Mesothelial cell of epicardium (in vitro differentiated cells): Measurements from ENCODE around the gene DNM2. TPM values are rescaled to one million over a fixed set of nuclear protein-coding genes. Genes with fewer than 3 reads are reported as not detected.
"Not testable (repeated sequence)": the region's sequence is repeated elsewhere in the genome, so short reads cannot be mapped to it uniquely, and the experiment has no call there.

Source experiments
- DNase-seq, 2 experiments: peaks; one replicate each; pipeline ENCODE4 v3.0.0; 2021; ENCODE audit warnings: low spot score in 2 of 2; ENCODE audit not compliant: unreplicated experiment in 2 of 2
- H3K27ac Mint-ChIP-seq: 2 replicates; pipeline ENCODE4 v1.8.0; 2021; ENCODE audit warnings: mixed read lengths
- H3K27me3 Mint-ChIP-seq: 2 replicates; pipeline ENCODE4 v1.8.0; 2021; ENCODE audit warnings: low read depth, mixed read lengths
- H3K36me3 Mint-ChIP-seq: 2 replicates; pipeline ENCODE4 v1.8.0; 2021; ENCODE audit warnings: mixed read lengths
- H3K4me1 Mint-ChIP-seq: 2 replicates; pipeline ENCODE4 v1.8.0; 2021; ENCODE audit warnings: mixed read lengths
- H3K4me3 Mint-ChIP-seq: 2 replicates; pipeline ENCODE4 v1.8.0; 2021; ENCODE audit warnings: mild to moderate bottlenecking, moderate library complexity, mixed read lengths
- H3K9me3 Mint-ChIP-seq: 2 replicates; pipeline ENCODE4 v1.8.0; 2021; ENCODE audit warnings: mixed read lengths
- CTCF ChIP-seq: fragments of 200-600 bp; sonication (generic); IDR thresholded peaks from one replicate; pipeline ENCODE4 v1.5.0; 2021; ENCODE audit warnings: antibody characterized with exemption; ENCODE audit not compliant: unreplicated experiment
- total RNA-seq: library from RNA; stranded (reverse); gene quantifications from 3 replicates; pipeline ENCODE4 v1.2.1, GENCODE V29; 2021

DNM2 gene
- total RNA-seq, 1 donor from 2014 or later = 128 TPM

- DNase-seq = no peak
- Mint-ChIP-seq H3K36me3 (peaks cover 6% of the 10 kb centered on the region), H3K9me3 (peaks cover 12% of the 10 kb centered on the region), H3K27ac (peak overlapping the region; percentile 99), H3K27me3 (no peaks in the 10 kb centered on the region), H3K4me3 (peak overlapping the region; percentile 90), H3K4me1 (peaks cover 11% of the 10 kb centered on the region)
- no peak for TF ChIP-seq CTCF
Measured at GRCh38 chr19:10836479-10837330, 118.8 kb downstream of the DNM2 start.

DNA sequence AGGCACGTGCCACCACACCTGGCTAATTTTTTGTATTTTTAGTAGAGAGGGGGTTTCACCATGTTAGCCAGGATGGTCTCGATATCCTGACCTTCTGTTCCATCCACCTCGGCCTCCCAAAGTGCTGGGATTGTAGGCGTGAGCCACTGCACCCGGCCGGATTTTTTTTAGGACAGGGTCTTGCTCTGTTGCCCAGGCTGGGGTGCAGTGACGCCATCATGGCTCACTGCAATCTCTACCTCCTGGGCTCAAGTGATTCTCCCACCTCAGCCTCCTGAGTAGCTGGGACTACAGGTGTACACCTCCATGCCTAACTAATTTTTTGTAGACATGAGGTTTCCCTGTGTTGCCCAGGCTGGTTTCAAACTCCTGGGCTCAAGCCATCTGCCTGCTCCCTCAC lies 119.8 kb downstream of the DNM2 start:
- not testable (repeated sequence) for H3K27me3 Mint-ChIP-seq

GRCh38 chr19:10838377-10838776 lies 120.5 kb downstream of the DNM2 start:
- Mint-ChIP-seq H3K27ac (no peak overlapping the region), H3K36me3 (peaks cover 3% of the 10 kb centered on the region), H3K4me3 (no peak overlapping the region), H3K27me3 (no peaks in the 10 kb centered on the region), H3K9me3 (peaks cover 12% of the 10 kb centered on the region), H3K4me1 (peaks cover 11% of the 10 kb centered on the region)
- no peak for DNase-seq
- no peak for TF ChIP-seq CTCF

More for the DNA sequence above, 119.8 kb downstream of the DNM2 start:
- not testable (repeated sequence) for H3K36me3 Mint-ChIP-seq, H3K27ac Mint-ChIP-seq, H3K4me3 Mint-ChIP-seq, DNase-seq
- Mint-ChIP-seq H3K9me3 (peaks cover 12% of the 10 kb centered on the region), H3K4me1 (peaks cover 11% of the 10 kb centered on the region)

DNA sequence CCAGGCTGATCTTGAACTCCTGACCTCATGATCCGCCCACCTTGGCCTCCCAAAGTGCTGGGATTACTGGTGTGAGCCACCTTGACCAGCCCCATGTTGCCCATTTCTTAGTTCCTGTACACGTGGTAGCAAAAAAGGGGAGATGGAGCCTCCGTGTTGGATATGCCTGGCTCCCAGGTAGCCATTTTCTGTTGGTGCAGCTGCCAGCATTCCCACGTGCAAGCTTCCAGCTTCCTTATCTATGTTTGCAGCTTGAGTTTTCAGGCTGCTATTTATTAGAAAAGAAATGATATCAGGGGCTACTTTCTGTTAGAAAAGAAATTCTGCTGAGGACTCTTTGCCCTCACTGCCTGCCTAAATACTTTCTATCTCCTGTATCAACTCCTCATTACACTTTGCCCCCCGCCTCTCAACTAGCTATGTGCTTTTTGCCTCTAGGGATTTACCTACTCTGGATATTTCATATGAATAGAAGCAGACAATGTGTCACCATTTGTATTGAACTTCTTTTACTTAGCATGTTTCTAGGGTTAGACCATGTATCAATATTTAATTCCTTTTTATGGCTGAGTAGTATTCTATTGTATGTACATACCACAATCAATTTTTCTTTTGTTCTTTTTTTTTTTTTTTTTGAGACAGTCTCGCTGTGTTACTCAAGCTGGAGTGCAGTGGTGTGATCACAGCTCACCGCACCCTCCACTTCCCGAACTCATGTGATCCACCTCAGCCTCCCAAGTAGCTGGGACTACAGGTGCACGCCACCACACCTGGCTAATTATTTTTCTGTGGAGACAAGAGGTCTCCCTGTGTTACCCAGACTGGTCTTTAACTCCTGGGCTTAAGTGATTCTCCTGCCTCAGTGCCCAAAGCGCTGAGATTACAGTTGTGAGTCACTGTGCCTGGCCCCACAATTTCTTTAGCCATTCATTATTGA lies 121.5 kb downstream of the DNM2 start:
- no peak for TF ChIP-seq CTCF
- Mint-ChIP-seq H3K4me3 (no peak overlapping the region), H3K27ac (no peak overlapping the region), H3K9me3 (peaks cover 12% of the 10 kb centered on the region), H3K4me1 (peaks cover 11% of the 10 kb centered on the region), H3K36me3 (peaks cover 3% of the 10 kb centered on the region), H3K27me3 (no peaks in the 10 kb centered on the region)
- no peak for DNase-seq

DNA sequence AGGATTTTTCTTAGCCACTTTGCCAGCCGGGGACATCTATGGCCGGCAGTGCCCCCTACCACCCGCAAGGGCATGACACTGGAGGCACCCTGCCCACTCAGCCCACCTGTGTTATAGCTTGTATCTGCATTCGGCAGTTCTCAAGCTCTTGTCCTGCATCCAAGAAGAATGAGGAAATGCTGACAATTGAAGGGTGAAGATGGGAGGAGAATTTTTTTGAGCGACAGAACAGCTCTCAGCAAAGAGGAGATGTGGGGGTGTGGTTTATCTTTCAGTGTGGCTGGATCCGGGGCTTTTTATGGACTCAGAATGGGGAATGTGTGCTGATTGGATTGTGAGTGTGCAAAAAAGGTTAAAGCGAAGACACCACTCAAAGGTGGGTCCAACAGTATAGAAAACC lies 124.9 kb downstream of the DNM2 start:
- TF ChIP-seq CTCF = no peak
- H3K27me3 Mint-ChIP-seq = peaks cover 2% of the 10 kb centered on the region
- no peak overlapping the region for H3K4me3 Mint-ChIP-seq
- no peaks in the 10 kb centered on the region for H3K36me3 Mint-ChIP-seq
- peaks cover 10% of the 10 kb centered on the region for H3K9me3 Mint-ChIP-seq
- H3K27ac Mint-ChIP-seq = no peak overlapping the region
- no peak for DNase-seq
- no peaks in the 10 kb centered on the region for H3K4me1 Mint-ChIP-seq
